Measurements from ENCODE around the gene NME3.

DNA sequence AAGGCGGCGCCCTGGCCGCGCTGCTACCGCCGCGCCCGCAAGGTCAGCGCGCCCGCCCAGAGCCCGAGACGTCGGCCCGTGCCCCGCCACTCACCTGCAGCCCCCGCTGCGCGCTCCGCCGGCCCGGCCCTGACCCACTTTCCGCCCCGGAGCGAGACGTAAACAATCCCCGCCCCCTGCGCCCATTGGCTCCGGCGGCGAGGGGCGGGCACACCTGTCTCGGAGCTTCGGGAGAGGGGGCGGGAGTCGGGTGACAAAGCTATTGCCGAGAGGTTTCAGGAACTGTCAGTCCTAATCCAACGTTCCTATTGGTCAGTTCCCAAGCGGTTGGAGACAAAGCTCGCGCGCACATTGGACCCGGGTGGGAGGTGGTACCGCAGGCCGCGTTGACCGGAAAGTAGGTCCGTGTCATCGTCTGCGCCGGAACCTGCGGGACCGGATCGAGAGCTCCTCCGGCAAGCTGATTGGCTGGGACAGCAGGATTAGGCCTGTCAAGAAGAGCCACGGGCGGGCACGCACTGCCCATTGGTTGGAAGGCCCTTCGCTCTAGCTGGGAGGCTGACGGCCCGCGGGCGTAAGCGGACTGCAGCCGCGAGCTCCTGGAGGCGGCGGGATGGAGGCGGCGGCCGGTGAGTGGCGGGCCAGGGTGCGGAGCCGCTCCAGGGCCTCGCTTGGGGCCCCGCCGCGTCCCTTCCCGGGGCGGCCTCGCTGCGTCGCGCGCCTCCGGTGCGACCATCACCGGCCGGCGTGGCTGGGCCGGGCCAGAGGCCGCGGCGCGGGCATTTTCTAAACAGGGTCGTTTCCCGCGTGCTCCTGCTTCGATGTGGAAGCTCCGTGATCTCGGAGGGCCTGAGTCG is 11.3 kb upstream of the NME3 start, which contains the start of the genes NUBP2 and SPSB3:
- TF ChIP-seq, protein P1, sequence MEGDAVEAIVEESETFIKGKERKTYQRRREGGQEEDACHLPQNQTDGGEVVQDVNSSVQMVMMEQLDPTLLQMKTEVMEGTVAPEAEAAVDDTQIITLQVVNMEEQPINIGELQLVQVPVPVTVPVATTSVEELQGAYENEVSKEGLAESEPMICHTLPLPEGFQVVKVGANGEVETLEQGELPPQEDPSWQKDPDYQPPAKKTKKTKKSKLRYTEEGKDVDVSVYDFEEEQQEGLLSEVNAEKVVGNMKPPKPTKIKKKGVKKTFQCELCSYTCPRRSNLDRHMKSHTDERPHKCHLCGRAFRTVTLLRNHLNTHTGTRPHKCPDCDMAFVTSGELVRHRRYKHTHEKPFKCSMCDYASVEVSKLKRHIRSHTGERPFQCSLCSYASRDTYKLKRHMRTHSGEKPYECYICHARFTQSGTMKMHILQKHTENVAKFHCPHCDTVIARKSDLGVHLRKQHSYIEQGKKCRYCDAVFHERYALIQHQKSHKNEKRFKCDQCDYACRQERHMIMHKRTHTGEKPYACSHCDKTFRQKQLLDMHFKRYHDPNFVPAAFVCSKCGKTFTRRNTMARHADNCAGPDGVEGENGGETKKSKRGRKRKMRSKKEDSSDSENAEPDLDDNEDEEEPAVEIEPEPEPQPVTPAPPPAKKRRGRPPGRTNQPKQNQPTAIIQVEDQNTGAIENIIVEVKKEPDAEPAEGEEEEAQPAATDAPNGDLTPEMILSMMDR (conservative IDR thresholded peaks at IDR 0.05 in 1 of 2, IDR thresholded peaks at IDR 0.05 in 1 of 2; ENCODE audit: extremely low read depth in 1 of 2, insufficient read depth in 1 of 2, low read depth in 1 of 2, low read length in 2 of 2): no peak
- TF ChIP-seq EZH2 (IDR thresholded peaks at IDR 0.05; ENCODE audit: borderline replicate concordance, low read length): no peak
